Vagina (tissue), 2 donors: ENCODE data around the gene SULT4A1. TPM values are rescaled to one million over a fixed set of nuclear protein-coding genes. Genes with fewer than 3 reads are reported as not detected.

ENCODE experiments used
- DNase-seq, 2 donors: peaks; one replicate each; pipeline ENCODE4 v3.0.0-alpha.2; 2017; ENCODE audit errors: extremely low spot score in 2 of 2
- H3K27ac ChIP-seq: fragments of 200-600 bp; sonication (generic); one replicate; pipeline ENCODE4 v1.5.1; 2019
- H3K27me3 ChIP-seq: fragments of 200-600 bp; sonication (generic); one replicate; pipeline ENCODE4 v1.5.1; 2019
- H3K36me3 ChIP-seq, 2 donors: fragments of 200-600 bp; sonication (generic); one replicate each; pipeline ENCODE4 v1.5.1; 2017 to 2019
- H3K4me1 ChIP-seq: fragments of 200-600 bp; sonication (generic); one replicate; pipeline ENCODE4 v1.5.1; 2019
- H3K4me3 ChIP-seq, 2 donors: fragments of 200-600 bp; sonication (generic); 1 replicate in 1 of 2; 2 replicates in 1 of 2; pipeline ENCODE4 v1.5.1; 2016 to 2019
- H3K9me3 ChIP-seq: fragments of 200-600 bp; sonication (generic); one replicate; pipeline ENCODE4 v1.5.1; 2019
- POLR2A ChIP-seq, 2 donors: fragments of 450-650 bp; IDR thresholded peaks; one replicate each; pipeline ENCODE4 v1.6.1; 2017; ENCODE audit warnings: antibody characterized with exemption in 2 of 2, mild to moderate bottlenecking in 2 of 2, moderate library complexity in 2 of 2
- POLR2AphosphoS5 ChIP-seq, 2 donors: sonication (generic); formaldehyde crosslinking; IDR thresholded peaks; one replicate each; pipeline ENCODE4 v1.9.0; 2017; ENCODE audit warnings: antibody characterized with exemption in 2 of 2, mild to moderate bottlenecking in 2 of 2, low read depth in 1 of 2; ENCODE audit not compliant: insufficient read depth in 1 of 2
- intact Hi-C: fragments of 100-400 bp; cut with DNase I; formaldehyde crosslinking; loops from one replicate; pipeline ENCODE4 v1.15.1; 2023
- total RNA-seq: library from RNA; depleted of rRNA; stranded (reverse); fragments of >200 nt; gene quantifications from one replicate; pipeline ENCODE4 v1.2.3, GENCODE V29; 2016
- TF ChIP-seq, protein P1 (sequence below), 3 experiments: fragments of 450-650 bp in 2 of 3; fragments of 200-600 bp in 1 of 3; sonication (generic) in 1 of 3; IDR thresholded peaks; one replicate each; pipeline ENCODE4 v1.5.1; 2017 to 2019; ENCODE audit warnings: antibody characterized with exemption in 3 of 3, mild to moderate bottlenecking in 2 of 3, moderate library complexity in 2 of 3

Gene SULT4A1
- total RNA-seq, 1 donor from 2014 or later: 3.2 TPM

DNA sequence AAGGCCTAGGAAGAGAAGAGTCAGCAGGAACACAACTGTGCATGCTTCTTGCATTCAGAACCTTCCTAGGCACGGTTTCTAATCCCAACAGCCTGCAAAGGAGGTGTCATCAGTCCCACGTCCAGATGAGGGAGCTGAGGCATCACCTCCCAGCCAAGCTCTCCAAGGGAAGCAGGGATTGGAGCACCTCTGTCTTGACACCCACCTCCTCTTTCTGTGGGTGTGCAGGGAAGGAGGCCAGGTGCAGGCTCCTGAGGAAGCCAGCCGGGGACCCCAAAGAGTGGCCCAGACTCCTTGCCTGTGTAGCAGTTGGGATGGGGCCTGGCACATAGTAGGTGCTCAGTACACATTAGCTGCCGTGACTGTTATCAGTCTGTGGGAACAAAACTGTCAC lies 27.5 kb upstream of the SULT4A1 start:
- DNase-seq: no peak
- Histone ChIP-seq H3K27me3 (peaks cover 14% of the 10 kb centered on the region), H3K36me3 (no peaks in the 10 kb centered on the region), H3K27ac (no peak overlapping the region), H3K4me1 (peaks cover 10% of the 10 kb centered on the region), H3K9me3 (no peaks in the 10 kb centered on the region), H3K4me3 (no peak overlapping the region)
- intact Hi-C loops: loop anchor here (10.0 kb wide), 1 partner anchor 615 kb away; no protein-coding TSS in a partner anchor
- TF ChIP-seq POLR2AphosphoS5 (IDR thresholded peaks at IDR 0.05; ENCODE audit: insufficient read depth in 1 of 2, low read depth in 1 of 2) (no peak), POLR2A (IDR thresholded peaks at IDR 0.05) (no peak)
- TF ChIP-seq, protein P1, sequence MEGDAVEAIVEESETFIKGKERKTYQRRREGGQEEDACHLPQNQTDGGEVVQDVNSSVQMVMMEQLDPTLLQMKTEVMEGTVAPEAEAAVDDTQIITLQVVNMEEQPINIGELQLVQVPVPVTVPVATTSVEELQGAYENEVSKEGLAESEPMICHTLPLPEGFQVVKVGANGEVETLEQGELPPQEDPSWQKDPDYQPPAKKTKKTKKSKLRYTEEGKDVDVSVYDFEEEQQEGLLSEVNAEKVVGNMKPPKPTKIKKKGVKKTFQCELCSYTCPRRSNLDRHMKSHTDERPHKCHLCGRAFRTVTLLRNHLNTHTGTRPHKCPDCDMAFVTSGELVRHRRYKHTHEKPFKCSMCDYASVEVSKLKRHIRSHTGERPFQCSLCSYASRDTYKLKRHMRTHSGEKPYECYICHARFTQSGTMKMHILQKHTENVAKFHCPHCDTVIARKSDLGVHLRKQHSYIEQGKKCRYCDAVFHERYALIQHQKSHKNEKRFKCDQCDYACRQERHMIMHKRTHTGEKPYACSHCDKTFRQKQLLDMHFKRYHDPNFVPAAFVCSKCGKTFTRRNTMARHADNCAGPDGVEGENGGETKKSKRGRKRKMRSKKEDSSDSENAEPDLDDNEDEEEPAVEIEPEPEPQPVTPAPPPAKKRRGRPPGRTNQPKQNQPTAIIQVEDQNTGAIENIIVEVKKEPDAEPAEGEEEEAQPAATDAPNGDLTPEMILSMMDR (IDR thresholded peaks at IDR 0.05): no peak

DNA sequence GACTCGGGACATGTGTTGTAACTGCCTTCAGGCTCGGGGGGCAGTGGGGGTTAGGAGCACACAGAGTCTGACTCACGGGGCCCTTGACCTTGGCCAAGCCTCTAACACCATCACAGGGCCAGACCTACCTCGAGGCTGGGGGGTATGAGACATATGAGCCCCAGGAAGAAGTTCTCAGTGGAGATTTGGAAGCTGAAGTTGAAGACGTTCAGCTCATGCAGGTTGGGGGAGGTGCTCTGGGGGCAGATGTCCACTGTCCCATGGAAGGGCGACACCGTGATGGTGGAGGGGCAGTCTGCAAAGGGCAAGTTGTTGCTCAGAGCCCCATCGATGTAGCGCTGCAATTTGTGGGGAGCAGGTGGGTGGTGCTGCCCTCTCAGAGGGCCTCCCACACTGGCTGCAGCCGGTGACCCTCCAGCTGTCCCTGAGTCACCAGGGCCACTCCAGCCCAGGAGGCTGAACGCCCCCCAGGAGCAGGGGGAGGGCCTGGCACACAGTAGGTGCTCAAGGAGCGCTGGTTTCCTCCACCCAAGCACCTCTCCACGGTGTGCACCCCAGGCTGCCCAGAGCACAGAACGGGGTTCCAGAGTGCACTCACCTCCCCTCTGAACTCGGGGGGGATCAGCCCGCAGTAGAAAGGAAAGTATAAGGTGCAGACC lies 27.0 kb upstream of the SULT4A1 start:
- no peak overlapping the region for H3K27ac ChIP-seq
- intact Hi-C loops: loop anchor here (10.0 kb wide), 1 partner anchor 615 kb away; no protein-coding TSS in a partner anchor
- H3K36me3 ChIP-seq: no peaks in the 10 kb centered on the region
- H3K4me1 ChIP-seq: peaks cover 10% of the 10 kb centered on the region
- TF ChIP-seq, protein P1 (IDR thresholded peaks at IDR 0.05): no peak
- TF ChIP-seq POLR2A (IDR thresholded peaks at IDR 0.05) (no peak), POLR2AphosphoS5 (IDR thresholded peaks at IDR 0.05; ENCODE audit: insufficient read depth in 1 of 2, low read depth in 1 of 2) (no peak)
- H3K4me3 ChIP-seq: no peak overlapping the region
- H3K9me3 ChIP-seq: no peaks in the 10 kb centered on the region
- H3K27me3 ChIP-seq: peaks cover 14% of the 10 kb centered on the region
- DNase-seq: no peak

DNA sequence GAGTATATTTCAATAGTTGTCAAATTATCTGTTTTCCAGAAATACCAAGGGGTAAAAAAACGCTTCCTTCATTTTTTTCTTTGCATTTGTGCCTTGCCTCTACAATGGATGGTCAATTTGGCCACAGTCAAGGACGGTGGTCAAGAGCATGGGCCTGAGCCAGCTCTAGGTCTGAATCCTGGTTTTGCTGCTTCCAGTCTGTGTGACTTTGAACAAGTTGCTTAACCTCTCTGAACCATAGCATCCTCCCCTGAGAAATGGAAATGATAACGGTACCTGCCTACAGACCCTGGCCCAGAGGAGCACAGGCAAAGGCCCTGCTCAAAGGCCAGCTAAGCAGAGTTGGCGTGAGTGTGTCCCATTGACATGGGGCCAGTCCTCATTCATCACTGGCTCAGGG lies 26.4 kb upstream of the SULT4A1 start:
- Histone ChIP-seq H3K27me3 (peaks cover 14% of the 10 kb centered on the region), H3K9me3 (no peaks in the 10 kb centered on the region), H3K27ac (no peak overlapping the region), H3K4me1 (peaks cover 10% of the 10 kb centered on the region), H3K4me3 (no peak overlapping the region), H3K36me3 (no peaks in the 10 kb centered on the region)
- intact Hi-C loops: loop anchor here (10.0 kb wide), 1 partner anchor 614 kb away; no protein-coding TSS in a partner anchor
- TF ChIP-seq POLR2A (IDR thresholded peaks at IDR 0.05) (no peak), POLR2AphosphoS5 (IDR thresholded peaks at IDR 0.05; ENCODE audit: insufficient read depth in 1 of 2, low read depth in 1 of 2) (no peak)
- TF ChIP-seq, protein P1 (IDR thresholded peaks at IDR 0.05): no peak
- no peak for DNase-seq

DNA sequence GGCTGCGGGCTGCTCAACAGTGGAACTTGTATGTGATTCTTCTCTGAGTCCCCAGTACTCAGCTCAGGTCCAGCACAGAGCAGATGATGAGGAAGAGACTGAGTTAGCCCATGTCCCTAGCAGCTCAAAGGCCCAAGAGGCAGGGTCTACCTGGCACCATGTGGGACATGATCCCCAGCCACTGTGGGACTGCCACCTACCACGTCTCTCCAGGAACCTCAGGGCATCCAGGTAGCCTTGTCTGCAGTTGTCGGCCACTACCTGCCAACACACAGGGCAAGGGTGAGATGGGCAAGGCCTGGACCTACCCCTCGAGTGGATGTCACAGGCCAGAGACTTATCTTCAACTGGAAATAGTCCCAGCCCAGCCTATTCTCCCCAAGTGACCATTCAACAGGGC lies 25.1 kb upstream of the SULT4A1 start:
- Histone ChIP-seq H3K9me3 (no peaks in the 10 kb centered on the region), H3K4me3 (no peak overlapping the region), H3K4me1 (peaks cover 10% of the 10 kb centered on the region), H3K27ac (no peak overlapping the region), H3K36me3 (no peaks in the 10 kb centered on the region), H3K27me3 (peaks cover 14% of the 10 kb centered on the region)
- intact Hi-C loops: loop anchor here (10.0 kb wide), 1 partner anchor 613 kb away; no protein-coding TSS in a partner anchor
- no peak for DNase-seq
- TF ChIP-seq POLR2AphosphoS5 (IDR thresholded peaks at IDR 0.05; ENCODE audit: insufficient read depth in 1 of 2, low read depth in 1 of 2): no peak
- TF ChIP-seq, protein P1 (IDR thresholded peaks at IDR 0.05): no peak
- no peak for TF ChIP-seq POLR2A (IDR thresholded peaks at IDR 0.05)

DNA sequence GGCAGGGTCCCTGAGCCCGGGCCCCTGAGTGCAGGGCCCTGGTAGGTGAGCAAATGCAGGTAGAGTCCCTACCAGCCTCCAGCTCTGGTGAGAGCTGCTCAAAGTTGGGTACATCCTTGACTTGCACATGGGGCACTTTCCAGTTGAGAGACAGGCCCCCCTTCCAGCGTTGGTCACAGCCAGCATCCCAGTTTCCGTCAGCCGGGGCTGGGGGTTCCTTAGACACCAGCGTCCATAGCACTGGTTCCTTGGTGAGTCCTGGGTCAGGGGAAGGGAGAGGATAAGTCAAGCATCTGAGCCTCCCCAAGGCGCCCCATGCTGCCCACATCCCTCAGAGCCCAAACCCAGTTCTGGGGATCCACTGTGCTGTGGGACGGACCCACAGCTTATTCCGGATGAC lies 23.9 kb upstream of the SULT4A1 start:
- Histone ChIP-seq H3K4me3 (no peak overlapping the region), H3K4me1 (peaks cover 3% of the 10 kb centered on the region), H3K36me3 (no peaks in the 10 kb centered on the region), H3K27ac (no peak overlapping the region), H3K27me3 (peaks cover 9% of the 10 kb centered on the region), H3K9me3 (no peaks in the 10 kb centered on the region)
- no peak for TF ChIP-seq POLR2A (IDR thresholded peaks at IDR 0.05)
- TF ChIP-seq POLR2AphosphoS5 (IDR thresholded peaks at IDR 0.05; ENCODE audit: insufficient read depth in 1 of 2, low read depth in 1 of 2): no peak
- TF ChIP-seq, protein P1 (IDR thresholded peaks at IDR 0.05): no peak
- intact Hi-C loops: loop anchor here (10.0 kb wide), 1 partner anchor 611 kb away; no protein-coding TSS in a partner anchor
- no peak for DNase-seq
